H1 (cell line): ENCODE results near the gene FECH.

Experiments
- CHD1 ChIP-seq: IDR thresholded peaks from 2 replicates; pipeline ENCODE4 v1.6.1; 2012; ENCODE audit warnings: low read depth, low read length, improper control_type of control experiment
- CHD2 ChIP-seq: IDR thresholded peaks from 2 replicates; pipeline ENCODE4 v1.6.1; 2012; ENCODE audit warnings: low read length, improper control_type of control experiment
- EZH2 ChIP-seq: fragments of 200-600 bp; sonication (generic); IDR thresholded peaks from 2 replicates; pipeline ENCODE4 v1.7.1; 2012; ENCODE audit warnings: low read depth, mild to moderate bottlenecking, moderate library complexity, low read length, inconsistent platforms; ENCODE audit not compliant: severe bottlenecking
- HDAC2 ChIP-seq, 2 experiments: fragments of 300-600 bp in 1 of 2; sonication (generic) in 1 of 2; IDR thresholded peaks; 2 replicates each; pipeline ENCODE4 v1.6.1; 2011 to 2012; ENCODE audit warnings: low read depth in 2 of 2, low read length in 2 of 2, mild to moderate bottlenecking in 2 of 2, moderate library complexity in 2 of 2, borderline replicate concordance in 1 of 2, inconsistent platforms in 1 of 2
- JUN ChIP-seq: IDR thresholded peaks from 2 replicates; pipeline ENCODE4 v1.6.1; 2011; ENCODE audit warnings: low read depth, mild to moderate bottlenecking, improper control_type of control experiment, low read length
- KDM1A ChIP-seq: fragments of 200-600, 300-600 bp; sonication (generic); IDR thresholded peaks from 2 replicates; pipeline ENCODE4 v1.7.1; 2016; ENCODE audit warnings: mild to moderate bottlenecking, low read length, borderline replicate concordance
- POLR2A ChIP-seq, 2 experiments: IDR thresholded peaks; 1 replicate in 1 of 2; 2 replicates in 1 of 2; pipeline ENCODE4 v1.6.1; 2011; ENCODE audit warnings: low read depth in 2 of 2, low read length in 2 of 2, mild to moderate bottlenecking in 2 of 2; ENCODE audit errors: control extremely low read depth in 1 of 2
- POLR2AphosphoS5 ChIP-seq: IDR thresholded peaks from 2 replicates; pipeline ENCODE4 v1.6.1; 2011; ENCODE audit warnings: low read depth, low read length
- RAD21 ChIP-seq, 2 experiments: IDR thresholded peaks in 1 of 2; conservative IDR thresholded peaks in 1 of 2; 2 replicates each; pipeline ENCODE4 v1.6.1; 2011; ENCODE audit warnings: low read depth in 2 of 2, low read length in 2 of 2, improper control_type of control experiment in 1 of 2, inconsistent platforms in 1 of 2, mild to moderate bottlenecking in 1 of 2, moderate library complexity in 1 of 2
- SIX5 ChIP-seq: IDR thresholded peaks from 2 replicates; pipeline ENCODE4 v1.6.1; 2011; ENCODE audit warnings: mild to moderate bottlenecking, low read depth, low read length
- TAF7 ChIP-seq: optimal IDR thresholded peaks from 2 replicates; pipeline ENCODE3; 2011; ENCODE audit warnings: low read depth, mild to moderate bottlenecking, inconsistent platforms, low read length, moderate library complexity, borderline replicate concordance
- ZNF274 ChIP-seq: IDR thresholded peaks from 2 replicates; pipeline ENCODE4 v1.7.0; 2012; ENCODE audit warnings: low read length, borderline replicate concordance; ENCODE audit errors: extremely low read depth
- TF ChIP-seq, protein P1 (sequence below), 3 experiments: IDR thresholded peaks; 1 replicate in 2 of 3; 2 replicates in 1 of 3; pipeline versions ENCODE4 v1.5.1 to v1.6.1; 2011; ENCODE audit warnings: low read length in 3 of 3, mild to moderate bottlenecking in 3 of 3, inconsistent platforms in 2 of 3, low read depth in 1 of 3, moderate library complexity in 1 of 3; ENCODE audit not compliant: insufficient read depth in 1 of 3; ENCODE audit errors: control extremely low read depth in 1 of 3

DNA sequence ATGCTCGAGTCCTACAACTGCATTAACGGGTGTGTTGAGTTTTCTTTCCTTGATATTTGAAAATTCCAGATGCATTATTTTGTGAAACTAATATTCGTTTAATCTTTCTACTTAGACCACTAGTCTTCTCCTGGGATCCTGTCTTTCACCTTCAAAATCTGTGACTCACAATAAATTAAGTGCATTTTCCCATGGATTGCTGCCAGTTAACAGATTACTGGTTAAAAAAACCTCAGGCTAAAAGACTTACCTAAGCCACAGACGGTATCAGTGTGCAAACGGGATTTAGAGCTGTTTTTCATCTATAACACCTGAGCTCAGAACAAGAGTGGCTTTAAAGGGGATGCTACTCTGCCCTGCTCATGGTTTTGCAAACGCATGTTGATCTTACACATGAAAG lies 10.2 kb downstream of the FECH start:
- TF ChIP-seq, protein P1, sequence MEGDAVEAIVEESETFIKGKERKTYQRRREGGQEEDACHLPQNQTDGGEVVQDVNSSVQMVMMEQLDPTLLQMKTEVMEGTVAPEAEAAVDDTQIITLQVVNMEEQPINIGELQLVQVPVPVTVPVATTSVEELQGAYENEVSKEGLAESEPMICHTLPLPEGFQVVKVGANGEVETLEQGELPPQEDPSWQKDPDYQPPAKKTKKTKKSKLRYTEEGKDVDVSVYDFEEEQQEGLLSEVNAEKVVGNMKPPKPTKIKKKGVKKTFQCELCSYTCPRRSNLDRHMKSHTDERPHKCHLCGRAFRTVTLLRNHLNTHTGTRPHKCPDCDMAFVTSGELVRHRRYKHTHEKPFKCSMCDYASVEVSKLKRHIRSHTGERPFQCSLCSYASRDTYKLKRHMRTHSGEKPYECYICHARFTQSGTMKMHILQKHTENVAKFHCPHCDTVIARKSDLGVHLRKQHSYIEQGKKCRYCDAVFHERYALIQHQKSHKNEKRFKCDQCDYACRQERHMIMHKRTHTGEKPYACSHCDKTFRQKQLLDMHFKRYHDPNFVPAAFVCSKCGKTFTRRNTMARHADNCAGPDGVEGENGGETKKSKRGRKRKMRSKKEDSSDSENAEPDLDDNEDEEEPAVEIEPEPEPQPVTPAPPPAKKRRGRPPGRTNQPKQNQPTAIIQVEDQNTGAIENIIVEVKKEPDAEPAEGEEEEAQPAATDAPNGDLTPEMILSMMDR (IDR thresholded peaks at IDR 0.05; ENCODE audit: control extremely low read depth in 1 of 3, insufficient read depth in 1 of 3, low read depth in 1 of 3, low read length in 3 of 3), result no peak
- no peak for TF ChIP-seq ZNF274
- TF ChIP-seq JUN, result no peak
- no peak for TF ChIP-seq KDM1A
- TF ChIP-seq RAD21 (IDR thresholded peaks at IDR 0.05 in 1 of 2, conservative IDR thresholded peaks at IDR 0.05 in 1 of 2; ENCODE audit: low read depth in 2 of 2, low read length in 2 of 2), result no peak
- TF ChIP-seq EZH2, result no peak
- no peak for TF ChIP-seq POLR2A (IDR thresholded peaks at IDR 0.05; ENCODE audit: control extremely low read depth in 1 of 2, low read depth in 2 of 2, low read length in 2 of 2)
- no peak for TF ChIP-seq SIX5
- TF ChIP-seq HDAC2 (IDR thresholded peaks at IDR 0.05; ENCODE audit: borderline replicate concordance in 1 of 2, low read depth in 2 of 2, low read length in 2 of 2), result no peak
- TF ChIP-seq TAF7, result no peak
- no peak for TF ChIP-seq CHD1
- TF ChIP-seq CHD2, result no peak
- TF ChIP-seq POLR2AphosphoS5, result no peak
